Testis (tissue), 2 donors: ENCODE measurements around the gene AGAP1.

Experiments
- POLR2A ChIP-seq: fragments of 450-650 bp; IDR thresholded peaks from one replicate; pipeline ENCODE4 v1.6.1; 2017; ENCODE audit warnings: antibody characterized with exemption, mild to moderate bottlenecking, moderate library complexity
- TF ChIP-seq, protein P1 (sequence below), 3 experiments: fragments of 450-650 bp in 2 of 3; fragments of 200-600 bp in 1 of 3; sonication (generic) in 1 of 3; IDR thresholded peaks; one replicate each; pipeline ENCODE4 v1.5.1; 2016 to 2019; ENCODE audit warnings: antibody characterized with exemption in 3 of 3, mild to moderate bottlenecking in 2 of 3, moderate library complexity in 1 of 3

- TF ChIP-seq, protein P1, sequence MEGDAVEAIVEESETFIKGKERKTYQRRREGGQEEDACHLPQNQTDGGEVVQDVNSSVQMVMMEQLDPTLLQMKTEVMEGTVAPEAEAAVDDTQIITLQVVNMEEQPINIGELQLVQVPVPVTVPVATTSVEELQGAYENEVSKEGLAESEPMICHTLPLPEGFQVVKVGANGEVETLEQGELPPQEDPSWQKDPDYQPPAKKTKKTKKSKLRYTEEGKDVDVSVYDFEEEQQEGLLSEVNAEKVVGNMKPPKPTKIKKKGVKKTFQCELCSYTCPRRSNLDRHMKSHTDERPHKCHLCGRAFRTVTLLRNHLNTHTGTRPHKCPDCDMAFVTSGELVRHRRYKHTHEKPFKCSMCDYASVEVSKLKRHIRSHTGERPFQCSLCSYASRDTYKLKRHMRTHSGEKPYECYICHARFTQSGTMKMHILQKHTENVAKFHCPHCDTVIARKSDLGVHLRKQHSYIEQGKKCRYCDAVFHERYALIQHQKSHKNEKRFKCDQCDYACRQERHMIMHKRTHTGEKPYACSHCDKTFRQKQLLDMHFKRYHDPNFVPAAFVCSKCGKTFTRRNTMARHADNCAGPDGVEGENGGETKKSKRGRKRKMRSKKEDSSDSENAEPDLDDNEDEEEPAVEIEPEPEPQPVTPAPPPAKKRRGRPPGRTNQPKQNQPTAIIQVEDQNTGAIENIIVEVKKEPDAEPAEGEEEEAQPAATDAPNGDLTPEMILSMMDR (IDR thresholded peaks at IDR 0.05) = no peak
- TF ChIP-seq POLR2A = no peak
Observed at GRCh38 chr2:235937526-235937925, 443.7 kb downstream of the AGAP1 start.
